Upper lobe of left lung (tissue), 6 donors: ENCODE measurements around the gene ABCC6. TPM values are rescaled to one million over a fixed set of nuclear protein-coding genes. Genes with fewer than 3 reads are reported as not detected.
"Not testable (repeated sequence)": the region's sequence is repeated elsewhere in the genome, so short reads cannot be mapped to it uniquely, and the experiment has no call there.

Experiments
- ATAC-seq, 2 donors: fragments of 200-7000 bp; cut with Tn5 transposase; one replicate each; pipeline ENCODE4 v1.9.1; 2022; ENCODE audit warnings: mild to moderate bottlenecking in 2 of 2, moderate library complexity in 2 of 2; ENCODE audit not compliant: low FRiP score in 2 of 2
- DNase-seq, 2 donors: peaks; one replicate each; pipeline ENCODE4 v3.0.0-alpha.2; 2019 to 2020
- H3K27ac ChIP-seq, 4 donors: fragments of 200-600 bp; sonication (generic); one replicate each; pipeline ENCODE4 v1.5.1; 2016 to 2019
- H3K27me3 ChIP-seq, 4 donors: fragments of 200-600 bp; sonication (generic); one replicate each; pipeline ENCODE4 v1.5.1; 2017 to 2019
- H3K36me3 ChIP-seq, 4 donors: fragments of 200-600 bp; sonication (generic); one replicate each; pipeline ENCODE4 v1.5.1; 2016 to 2019
- H3K4me1 ChIP-seq, 4 donors: fragments of 200-600 bp; sonication (generic); one replicate each; pipeline ENCODE4 v1.5.1; 2018 to 2019
- H3K4me3 ChIP-seq, 4 donors: fragments of 200-600 bp; sonication (generic); one replicate each; pipeline ENCODE4 v1.5.1; 2017 to 2019; ENCODE audit warnings: mild to moderate bottlenecking in 2 of 4, moderate library complexity in 1 of 4
- H3K9me3 ChIP-seq, 4 donors: fragments of 200-600 bp; sonication (generic); one replicate each; pipeline ENCODE4 v1.5.1; 2018 to 2019
- WGBS, 2 donors: methylation state at CpG; one replicate each; pipeline ENCODE4 v1.1.5; 2017 to 2018; 5-methylcytosine and 5-hydroxymethylcytosine counted together
- total RNA-seq, 6 donors: library from RNA; depleted of rRNA in 4 of 6; stranded (reverse); fragments of >200 nt in 4 of 6; gene quantifications; one replicate each; pipeline versions ENCODE4 v1.1.0 to v1.2.1, GENCODE V29; 2016 to 2021
- donor health status: DM: no; HTN: no; CAD: no; lungs with moderate emphysema.
- donor health status: DM: no; HTN: yes; CAD: no; lungs with severe emphysema.

Gene ABCC6
- total RNA-seq, 6 donors from 2014 or later = 31.9 to 148 (median 41.8) TPM

- ATAC-seq = peak in 1 of 2 donors; percentile 52
- not testable (repeated sequence) for H3K27me3 ChIP-seq, H3K9me3 ChIP-seq, DNase-seq, H3K4me1 ChIP-seq, H3K36me3 ChIP-seq, H3K4me3 ChIP-seq, H3K27ac ChIP-seq
- 36 to 53% methylated on average over 3 to 4 of the region's 7 CpGs for WGBS, 2 donors
These were observed 26.5 kb upstream of the ABCC6 start for GRCh38 chr16:16249621-16250330.

- H3K27me3 ChIP-seq, DNase-seq, H3K4me3 ChIP-seq, H3K4me1 ChIP-seq, H3K36me3 ChIP-seq, H3K27ac ChIP-seq, H3K9me3 ChIP-seq: not testable (repeated sequence)
- WGBS, 2 donors = no CpG with 5 or more reads among the region's 3 CpGs
- peak in 1 of 2 donors; percentile 29 for ATAC-seq
These were observed 24.1 kb upstream of the ABCC6 start for GRCh38 chr16:16247439-16247838.

GRCh38 chr16:16246578-16247262 lies 23.4 kb upstream of the ABCC6 start:
- not testable (repeated sequence) for ATAC-seq, H3K4me3 ChIP-seq, H3K36me3 ChIP-seq, H3K27ac ChIP-seq, H3K27me3 ChIP-seq, H3K4me1 ChIP-seq, DNase-seq, H3K9me3 ChIP-seq
- 88% methylated on average over 2 of the region's 8 CpGs; no CpG with 5 or more reads in 1 of the 2 donors for WGBS, 2 donors

GRCh38 chr16:16243886-16244285 lies 20.6 kb upstream of the ABCC6 start:
- not testable (repeated sequence) for H3K9me3 ChIP-seq, ATAC-seq, DNase-seq, H3K27me3 ChIP-seq, H3K4me1 ChIP-seq, H3K4me3 ChIP-seq, H3K36me3 ChIP-seq, H3K27ac ChIP-seq
- 87% methylated on average over 11 of the region's 11 CpGs; no CpG with 5 or more reads in 1 of the 2 donors for WGBS, 2 donors

- DNase-seq, ATAC-seq: not testable (repeated sequence)
- WGBS, 2 donors = 100% methylated on average over 2 of the region's 4 CpGs
These were observed 17.4 kb upstream of the ABCC6 start for GRCh38 chr16:16240667-16241066.

GRCh38 chr16:16237738-16238137 lies 14.4 kb upstream of the ABCC6 start:
- H3K4me3 ChIP-seq, ATAC-seq, H3K9me3 ChIP-seq, DNase-seq, H3K4me1 ChIP-seq, H3K27me3 ChIP-seq, H3K27ac ChIP-seq, H3K36me3 ChIP-seq: not testable (repeated sequence)
- 88 to 94% methylated on average over 5 of the region's 5 CpGs for WGBS, 2 donors

More at GRCh38 chr16:16240667-16241066, 17.4 kb upstream of the ABCC6 start:
- not testable (repeated sequence) for H3K27me3 ChIP-seq, H3K4me1 ChIP-seq, H3K4me3 ChIP-seq, H3K36me3 ChIP-seq, H3K27ac ChIP-seq, H3K9me3 ChIP-seq

GRCh38 chr16:16237071-16237470 lies 13.8 kb upstream of the ABCC6 start:
- not testable (repeated sequence) for ATAC-seq, H3K4me3 ChIP-seq, DNase-seq, H3K27me3 ChIP-seq, H3K27ac ChIP-seq, H3K9me3 ChIP-seq, H3K4me1 ChIP-seq, H3K36me3 ChIP-seq
- 75 to 88% methylated on average over 2 to 5 of the region's 6 CpGs for WGBS, 2 donors

GRCh38 chr16:16232692-16233061 lies 9.4 kb upstream of the ABCC6 start:
- not testable (repeated sequence) for H3K4me1 ChIP-seq, DNase-seq, H3K36me3 ChIP-seq, H3K9me3 ChIP-seq, H3K27ac ChIP-seq, H3K27me3 ChIP-seq
- H3K4me3 ChIP-seq = peak overlapping the region in 3 of 4 donors; percentile 25 to 39 (median 30)
- ATAC-seq = peak; percentile 32 to 73
- WGBS, 2 donors = no CpG with 5 or more reads among the region's 39 CpGs

GRCh38 chr16:16223662-16224241 lies 458 bp upstream of the ABCC6 start:
- 10 to 20% methylated on average over 1 to 11 of the region's 24 CpGs for WGBS, 2 donors
- ATAC-seq (peak; percentile 41 to 60), DNase-seq (peak in 1 of 2 donors; percentile 38)
- not testable (repeated sequence) for H3K27me3 ChIP-seq, H3K4me1 ChIP-seq, H3K9me3 ChIP-seq, H3K36me3 ChIP-seq
- Histone ChIP-seq H3K4me3 (peak overlapping the region in 3 of 4 donors; percentile 33 to 41 (median 40)), H3K27ac (peak overlapping the region in 2 of 4 donors; percentile 23 to 58)

GRCh38 chr16:16221382-16221781 lies 1.9 kb downstream of the ABCC6 start:
- DNase-seq, H3K4me1 ChIP-seq, H3K27ac ChIP-seq, H3K4me3 ChIP-seq, H3K9me3 ChIP-seq, H3K36me3 ChIP-seq, ATAC-seq, H3K27me3 ChIP-seq: not testable (repeated sequence)
- WGBS, 2 donors = 80 to 85% methylated on average over 1 to 4 of the region's 9 CpGs

- not testable (repeated sequence) for H3K4me3 ChIP-seq, H3K4me1 ChIP-seq, H3K9me3 ChIP-seq, DNase-seq, H3K36me3 ChIP-seq, H3K27me3 ChIP-seq, ATAC-seq, H3K27ac ChIP-seq
- 93 to 96% methylated on average over 8 of the region's 9 CpGs for WGBS, 2 donors
These were observed 2.8 kb downstream of the ABCC6 start for GRCh38 chr16:16220449-16220848.

GRCh38 chr16:16218787-16219186 lies 4.5 kb downstream of the ABCC6 start:
- WGBS, 2 donors = no CpG with 5 or more reads among the region's 5 CpGs
- not testable (repeated sequence) for DNase-seq, H3K27me3 ChIP-seq, H3K9me3 ChIP-seq, H3K4me3 ChIP-seq, H3K4me1 ChIP-seq, H3K36me3 ChIP-seq, H3K27ac ChIP-seq
- peak in 1 of 2 donors; percentile 4 for ATAC-seq

- H3K9me3 ChIP-seq, H3K27me3 ChIP-seq, H3K36me3 ChIP-seq, H3K4me3 ChIP-seq, ATAC-seq, H3K4me1 ChIP-seq, H3K27ac ChIP-seq, DNase-seq: not testable (repeated sequence)
- no CpG with 5 or more reads among the region's 5 CpGs for WGBS, 2 donors
These were observed 4.9 kb downstream of the ABCC6 start for GRCh38 chr16:16218349-16218748.
